CD1c-positive myeloid dendritic cell (primary cell): Measurements from ENCODE around the gene SENP5.
"Not testable (repeated sequence)": the region's sequence is repeated elsewhere in the genome, so short reads cannot be mapped to it uniquely, and the experiment has no call there.

Source experiments
- DNase-seq: peaks from one replicate; pipeline ENCODE4 v3.0.0-alpha.2; 2016; ENCODE audit errors: extremely low spot score

SENP5 gene, protein sequence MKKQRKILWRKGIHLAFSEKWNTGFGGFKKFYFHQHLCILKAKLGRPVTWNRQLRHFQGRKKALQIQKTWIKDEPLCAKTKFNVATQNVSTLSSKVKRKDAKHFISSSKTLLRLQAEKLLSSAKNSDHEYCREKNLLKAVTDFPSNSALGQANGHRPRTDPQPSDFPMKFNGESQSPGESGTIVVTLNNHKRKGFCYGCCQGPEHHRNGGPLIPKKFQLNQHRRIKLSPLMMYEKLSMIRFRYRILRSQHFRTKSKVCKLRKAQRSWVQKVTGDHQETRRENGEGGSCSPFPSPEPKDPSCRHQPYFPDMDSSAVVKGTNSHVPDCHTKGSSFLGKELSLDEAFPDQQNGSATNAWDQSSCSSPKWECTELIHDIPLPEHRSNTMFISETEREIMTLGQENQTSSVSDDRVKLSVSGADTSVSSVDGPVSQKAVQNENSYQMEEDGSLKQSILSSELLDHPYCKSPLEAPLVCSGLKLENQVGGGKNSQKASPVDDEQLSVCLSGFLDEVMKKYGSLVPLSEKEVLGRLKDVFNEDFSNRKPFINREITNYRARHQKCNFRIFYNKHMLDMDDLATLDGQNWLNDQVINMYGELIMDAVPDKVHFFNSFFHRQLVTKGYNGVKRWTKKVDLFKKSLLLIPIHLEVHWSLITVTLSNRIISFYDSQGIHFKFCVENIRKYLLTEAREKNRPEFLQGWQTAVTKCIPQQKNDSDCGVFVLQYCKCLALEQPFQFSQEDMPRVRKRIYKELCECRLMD

GRCh38 chr3:196867507-196868296 lies at the start of gene SENP5:
TSS of gene SENP5 (plus strand) at chr3:196867920. CDS start at chr3:196885182, 17,262 bp downstream.
- peak; percentile 97 for DNase-seq

DNA sequence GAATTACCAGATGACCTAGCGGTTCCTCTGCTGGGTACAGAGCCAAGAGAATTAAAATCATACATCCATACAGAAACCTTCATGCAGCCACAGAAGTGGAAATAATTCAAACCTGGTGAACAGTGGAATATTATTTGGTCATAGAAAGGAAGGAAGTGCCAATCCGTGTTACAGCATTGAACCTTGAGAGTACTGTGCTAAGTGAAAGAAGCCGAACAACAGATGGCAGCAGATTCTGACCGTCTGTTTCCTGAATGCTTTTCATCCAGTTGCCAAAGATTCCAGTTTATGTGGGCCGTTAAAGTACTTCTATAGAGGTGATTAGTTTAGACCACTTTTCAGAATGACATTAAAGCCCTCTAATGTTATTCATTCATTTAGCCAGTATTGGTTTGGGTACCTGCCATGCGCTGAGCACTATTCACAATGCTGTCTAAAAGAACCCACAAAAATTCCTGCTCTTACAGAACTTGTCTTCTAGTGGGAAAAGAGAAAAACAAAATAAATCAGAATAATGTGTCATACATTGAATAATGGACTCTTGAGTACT lies 45.8 kb upstream of the SENP5 start:
- no peak for DNase-seq

GRCh38 chr3:196829651-196830050 lies 38.1 kb upstream of the SENP5 start:
- DNase-seq, result not testable (repeated sequence)

GRCh38 chr3:196835086-196835485 lies 32.6 kb upstream of the SENP5 start:
- DNase-seq, result no peak

- not testable (repeated sequence) for DNase-seq
Measured at GRCh38 chr3:196836626-196837025, 31.1 kb upstream of the SENP5 start.

- peak; percentile 75 for DNase-seq
Measured at GRCh38 chr3:196837819-196838420, 29.8 kb upstream of the SENP5 start.

GRCh38 chr3:196839351-196839750 lies 28.4 kb upstream of the SENP5 start:
- not testable (repeated sequence) for DNase-seq

DNA sequence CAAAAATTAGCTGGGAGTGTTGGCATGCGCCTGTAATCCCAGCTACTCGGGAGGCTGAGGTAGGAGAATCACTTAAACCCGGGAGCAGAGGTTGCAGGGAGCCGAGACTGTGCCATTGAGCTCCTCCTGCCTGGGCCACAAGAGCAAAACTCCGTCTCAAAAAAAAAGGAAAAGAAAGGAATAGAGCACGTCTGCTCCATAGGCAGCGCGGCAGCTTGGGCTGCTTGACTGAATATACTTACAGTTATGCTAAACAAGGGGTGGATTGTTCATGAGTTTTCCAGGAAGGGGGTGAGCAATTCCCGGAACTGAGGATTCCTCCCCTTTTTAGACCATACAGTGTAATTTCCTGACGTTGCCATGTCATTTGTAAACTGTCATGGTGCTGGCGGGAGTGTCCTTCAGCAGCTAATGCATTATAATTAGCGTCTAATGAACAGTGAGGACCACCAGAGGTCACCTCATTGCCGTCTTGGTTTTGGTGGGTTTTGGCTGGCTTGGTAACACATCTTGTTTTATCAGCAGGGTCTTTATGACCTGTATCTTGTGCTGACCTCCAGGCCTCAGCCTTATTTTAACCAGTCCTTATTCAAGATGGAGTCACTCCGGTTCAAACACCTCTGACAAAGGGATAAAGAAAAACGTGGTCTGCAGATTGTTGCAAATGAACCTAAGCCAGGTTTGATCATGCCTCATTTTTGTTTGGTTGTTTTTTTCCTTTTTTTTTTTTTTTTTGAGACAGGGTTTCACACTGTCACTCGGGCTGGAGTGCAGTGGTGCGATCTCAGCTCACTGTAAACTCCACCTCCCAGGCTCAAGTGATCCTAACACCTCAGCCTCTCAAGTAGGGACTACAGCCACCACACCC lies 24.9 kb upstream of the SENP5 start:
- no peak for DNase-seq

- DNase-seq, result no peak
Measured at GRCh38 chr3:196843435-196844110, 24.1 kb upstream of the SENP5 start.

- not testable (repeated sequence) for DNase-seq
Measured at GRCh38 chr3:196844235-196845219, 23.2 kb upstream of the SENP5 start.

- DNase-seq, result not testable (repeated sequence)
Measured at GRCh38 chr3:196848375-196848774, 19.3 kb upstream of the SENP5 start.

- DNase-seq, result no peak
Measured at GRCh38 chr3:196849180-196849741, 18.5 kb upstream of the SENP5 start.

DNA sequence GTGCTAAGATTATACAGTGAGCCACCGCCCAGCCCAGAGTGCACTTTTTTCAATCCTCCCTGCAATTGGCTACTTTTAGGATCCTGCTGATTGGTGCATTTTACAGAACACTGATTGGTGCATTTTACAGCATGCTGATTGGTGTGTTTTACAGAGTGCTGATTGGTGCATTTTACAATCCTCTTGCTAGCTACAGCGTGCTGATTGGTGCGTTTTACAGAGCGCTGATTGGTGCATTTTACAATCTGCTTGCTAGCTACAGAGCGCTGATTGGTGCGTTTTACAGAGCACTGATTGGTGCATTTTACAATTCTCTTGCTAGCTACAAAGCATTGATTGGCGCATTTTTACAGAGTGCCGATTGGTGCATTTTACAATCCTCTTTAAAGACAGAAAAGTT lies 4.7 kb upstream of the SENP5 start:
- not testable (repeated sequence) for DNase-seq

GRCh38 chr3:196867155-196867506 lies 589 bp upstream of the SENP5 start:
- no peak for DNase-seq

DNA sequence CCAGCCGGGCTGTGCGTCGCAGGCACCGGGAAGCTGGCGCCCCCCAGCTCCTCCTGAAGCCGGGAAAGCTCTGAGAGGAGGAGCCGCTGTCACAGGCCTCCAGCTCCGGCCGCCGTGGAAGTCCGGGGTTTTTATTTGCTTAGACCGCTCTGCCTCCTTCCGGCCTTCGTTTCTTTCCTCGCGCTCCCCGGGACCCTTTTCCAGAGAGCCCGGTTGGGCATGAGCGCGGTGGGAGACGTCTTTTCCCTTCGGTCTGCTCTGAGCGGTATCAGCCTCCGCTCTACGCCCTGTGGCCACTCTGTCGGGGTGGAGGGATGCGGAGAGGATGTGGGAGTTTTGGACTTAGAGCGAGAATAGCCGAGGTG lies 559 bp downstream of the SENP5 start:
- peak; percentile 41 for DNase-seq

- DNase-seq, result no peak
Measured at GRCh38 chr3:196872316-196872715, 4.6 kb downstream of the SENP5 start.

DNA sequence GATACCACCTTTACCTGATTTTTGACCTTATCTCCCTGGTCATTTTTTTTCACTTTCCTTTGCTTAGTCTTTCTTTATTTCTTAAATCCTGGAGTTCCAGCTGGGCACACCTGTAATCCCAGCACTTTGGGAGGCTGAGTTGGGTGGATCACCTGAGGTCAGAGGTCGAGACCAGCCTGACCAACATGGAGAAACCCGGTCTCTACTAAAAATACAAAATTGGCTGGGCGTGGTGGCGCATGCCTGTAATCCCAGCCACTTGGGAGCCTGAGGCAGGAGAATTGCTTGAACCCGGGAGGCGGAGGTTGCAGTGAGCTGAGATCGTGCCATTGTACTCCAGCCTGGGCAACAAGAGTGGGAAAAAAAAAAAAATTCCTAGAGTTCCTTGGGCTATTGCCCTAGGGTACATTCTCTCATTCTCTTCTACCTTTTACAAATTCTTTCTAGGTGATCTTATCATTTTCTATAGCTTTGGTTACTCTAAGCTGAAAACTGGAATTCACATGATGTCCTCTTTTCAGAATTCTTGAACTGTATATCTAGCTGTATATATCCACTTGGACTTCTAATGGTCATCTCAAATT lies 6.9 kb downstream of the SENP5 start:
- DNase-seq, result not testable (repeated sequence)

- no peak for DNase-seq
Measured at GRCh38 chr3:196875258-196875657, 7.5 kb downstream of the SENP5 start.
